ENCODE results near the gene PGAP3. TPM values are rescaled to one million over a fixed set of nuclear protein-coding genes. Genes with fewer than 3 reads are reported as not detected.

PGAP3 gene
- total RNA-seq, 4 donors from 2014 or later, result 19.9 to 82.6 (median 46.2) TPM

- peaks cover 12 to 38% (median 26%) of the 10 kb centered on the region in 4 donors for H3K4me1 ChIP-seq
- peak; percentile 57 for DNase-seq
- intact Hi-C loops (cut with DNase I; ENCODE audit: low total_unique reads), result loop anchor here (10.0 kb wide), 1 partner anchor 67 kb away; no protein-coding TSS in a partner anchor
- no peaks in the 10 kb centered on the region for H3K27me3 ChIP-seq
- H3K4me3 ChIP-seq, result no peak overlapping the region
- 18 to 57% methylated on average over 2 to 8 of the region's 8 CpGs for WGBS, 2 donors (ENCODE audit: low coverage in 1 of 2)
- H3K9me3 ChIP-seq, result no peaks in the 10 kb centered on the region
- peak overlapping the region; percentile 71 to 84 (median 78) for H3K27ac ChIP-seq
- TF ChIP-seq POLR2AphosphoS5 (IDR thresholded peaks at IDR 0.05) (no peak), EP300 (IDR thresholded peaks at IDR 0.05; ENCODE audit: low read depth) (no peak), CTCF (IDR thresholded peaks at IDR 0.05) (no peak), POLR2A (IDR thresholded peaks at IDR 0.05) (no peak)
- in situ Hi-C loops (cut with MboI; ENCODE audit: low pct_ligation_motif_present in 1 of 4, low pct_unique_long_range_greater_than_20kb in 1 of 4, low sequenced_read_pairs in 3 of 4), result no loop called here
- H3K36me3 ChIP-seq, result peaks cover 0 to 8% (median 1%) of the 10 kb centered on the region in 4 donors
Observed at GRCh38 chr17:39651923-39652586, 35.8 kb downstream of the PGAP3 start.

GRCh38 chr17:39650121-39650579 is 37.7 kb downstream of the PGAP3 start:
- no peak overlapping the region for H3K27ac ChIP-seq
- peaks cover 12 to 38% (median 26%) of the 10 kb centered on the region in 4 donors for H3K4me1 ChIP-seq
- TF ChIP-seq EP300 (IDR thresholded peaks at IDR 0.05; ENCODE audit: low read depth), result no peak
- no peak for TF ChIP-seq POLR2AphosphoS5 (IDR thresholded peaks at IDR 0.05)
- TF ChIP-seq POLR2A (IDR thresholded peaks at IDR 0.05), result no peak
- no peak for TF ChIP-seq CTCF (IDR thresholded peaks at IDR 0.05)
- H3K27me3 ChIP-seq, result no peaks in the 10 kb centered on the region
- in situ Hi-C loops (cut with MboI; ENCODE audit: low pct_ligation_motif_present in 1 of 4, low pct_unique_long_range_greater_than_20kb in 1 of 4, low sequenced_read_pairs in 3 of 4), result no loop called here
- peaks cover 0 to 3% (median 0%) of the 10 kb centered on the region in 4 donors for H3K36me3 ChIP-seq
- H3K4me3 ChIP-seq, result no peak overlapping the region
- intact Hi-C loops (cut with DNase I; ENCODE audit: low total_unique reads), result loop anchor here (10.0 kb wide), 1 partner anchor 65 kb away; no protein-coding TSS in a partner anchor
- WGBS, 2 donors (ENCODE audit: low coverage in 1 of 2), result 92% methylated on average over 2 to 11 of the region's 11 CpGs
- no peaks in the 10 kb centered on the region for H3K9me3 ChIP-seq
- DNase-seq, result no peak

GRCh38 chr17:39648616-39649366 is 39.1 kb downstream of the PGAP3 start:
- Histone ChIP-seq H3K4me3 (no peak overlapping the region), H3K9me3 (no peaks in the 10 kb centered on the region), H3K27ac (no peak overlapping the region), H3K27me3 (no peaks in the 10 kb centered on the region), H3K36me3 (no peaks in the 10 kb centered on the region), H3K4me1 (peaks cover 12 to 34% (median 25%) of the 10 kb centered on the region in 4 donors)
- no peak for DNase-seq
- no peak for TF ChIP-seq EP300 (IDR thresholded peaks at IDR 0.05; ENCODE audit: low read depth)
- TF ChIP-seq POLR2A (IDR thresholded peaks at IDR 0.05), result no peak
- no peak for TF ChIP-seq POLR2AphosphoS5 (IDR thresholded peaks at IDR 0.05)
- no peak for TF ChIP-seq CTCF (IDR thresholded peaks at IDR 0.05)
- 83 to 88% methylated on average over 12 to 15 of the region's 15 CpGs for WGBS, 2 donors (ENCODE audit: low coverage in 1 of 2)
- intact Hi-C loops (cut with DNase I; ENCODE audit: low total_unique reads), result no loop called here
- in situ Hi-C loops (cut with MboI; ENCODE audit: low pct_ligation_motif_present in 1 of 4, low pct_unique_long_range_greater_than_20kb in 1 of 4, low sequenced_read_pairs in 3 of 4), result loop anchor here in 1 of 4 donors (25.0 kb wide), 1 partner anchor 89 kb away; the partner anchor contains the start of genes GRB7 and MIEN1

- no peak overlapping the region for H3K4me3 ChIP-seq
- WGBS, 2 donors (ENCODE audit: low coverage in 1 of 2), result 60 to 72% methylated on average over 1 to 5 of the region's 5 CpGs
- no peaks in the 10 kb centered on the region for H3K27me3 ChIP-seq
- in situ Hi-C loops (cut with MboI; ENCODE audit: low pct_ligation_motif_present in 1 of 4, low pct_unique_long_range_greater_than_20kb in 1 of 4, low sequenced_read_pairs in 3 of 4), result loop anchor here in 1 of 4 donors (25.0 kb wide), 1 partner anchor 90 kb away; the partner anchor contains the start of genes GRB7 and MIEN1
- H3K36me3 ChIP-seq, result no peaks in the 10 kb centered on the region
- no peak overlapping the region for H3K27ac ChIP-seq
- peaks cover 0 to 25% (median 16%) of the 10 kb centered on the region in 4 donors for H3K4me1 ChIP-seq
- DNase-seq, result no peak
- no peaks in the 10 kb centered on the region for H3K9me3 ChIP-seq
- TF ChIP-seq CTCF (IDR thresholded peaks at IDR 0.05) (no peak), POLR2A (IDR thresholded peaks at IDR 0.05) (no peak), EP300 (IDR thresholded peaks at IDR 0.05; ENCODE audit: low read depth) (no peak), POLR2AphosphoS5 (IDR thresholded peaks at IDR 0.05) (no peak)
- intact Hi-C loops (cut with DNase I; ENCODE audit: low total_unique reads), result no loop called here
Observed at GRCh38 chr17:39647256-39647655, 40.6 kb downstream of the PGAP3 start.

Data from transverse colon (tissue), 4 donors.